DMS114 treated with DMSO at 0.1 percent for 48 hours (cell line): ENCODE data around the gene NECTIN2.
"Not testable (repeated sequence)": the region's sequence is repeated elsewhere in the genome, so short reads cannot be mapped to it uniquely, and the experiment has no call there.

Experiments
- DNase-seq: peaks from one replicate; lab custom pipeline; 2025; ENCODE audit not compliant: unreplicated experiment; lab: John Stamatoyannopoulos, UW

Gene NECTIN2

DNA sequence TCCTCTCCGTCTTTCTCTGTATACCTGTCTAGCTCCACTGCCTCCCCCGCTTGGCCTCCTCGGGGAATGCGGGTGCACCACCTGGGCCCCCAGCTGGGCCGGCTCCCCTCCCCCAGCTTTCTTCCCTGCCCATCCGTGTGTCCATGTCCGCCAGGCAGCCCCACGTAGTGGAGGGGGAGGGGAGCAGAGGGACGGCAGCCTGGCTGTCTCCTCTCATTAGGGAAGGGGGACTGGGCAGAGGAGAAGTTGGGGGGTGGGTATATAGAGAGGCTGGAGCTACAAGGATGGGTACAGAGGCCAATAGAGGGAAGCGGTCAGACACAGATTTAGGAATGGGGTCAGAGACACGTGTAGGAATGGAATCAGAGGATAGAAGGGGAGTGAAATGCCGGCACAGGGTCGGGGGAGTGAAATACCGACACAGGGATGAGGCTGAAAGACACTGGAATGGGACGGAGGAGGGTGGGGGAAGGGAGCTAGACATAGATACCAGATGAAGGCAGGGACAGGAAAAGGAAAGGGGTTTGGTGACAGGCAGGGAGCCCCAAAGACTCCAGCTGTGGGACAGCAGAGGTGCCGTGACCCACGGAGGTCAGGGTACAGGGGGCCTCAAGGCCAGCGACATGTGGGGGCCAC lies 2.8 kb downstream of the NECTIN2 start:
- DNase-seq, result no peak

DNA sequence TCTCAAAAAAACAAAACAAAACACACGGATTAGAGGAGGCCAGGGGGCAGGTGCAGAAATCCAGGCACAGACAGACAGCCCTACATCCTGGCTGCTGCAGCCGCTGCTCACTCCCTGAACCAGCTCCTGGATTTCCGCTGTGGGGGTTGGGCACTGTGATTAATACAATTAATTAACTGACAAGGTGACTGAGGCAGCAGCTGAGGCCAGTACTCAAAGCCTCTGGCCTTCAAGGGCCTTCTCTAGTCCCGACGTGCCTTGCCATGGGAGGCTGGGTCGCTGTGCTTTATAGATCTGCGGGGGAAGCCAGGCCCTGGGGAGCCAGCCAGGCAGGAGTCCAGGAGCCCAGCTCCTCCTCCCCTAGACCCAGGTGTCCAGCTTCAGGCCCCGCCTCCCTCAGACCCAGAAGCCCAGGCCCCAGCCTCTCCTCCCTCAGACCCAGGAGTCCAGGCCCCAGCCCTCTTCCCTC lies 4.6 kb downstream of the NECTIN2 start:
- DNase-seq, result no peak

DNA sequence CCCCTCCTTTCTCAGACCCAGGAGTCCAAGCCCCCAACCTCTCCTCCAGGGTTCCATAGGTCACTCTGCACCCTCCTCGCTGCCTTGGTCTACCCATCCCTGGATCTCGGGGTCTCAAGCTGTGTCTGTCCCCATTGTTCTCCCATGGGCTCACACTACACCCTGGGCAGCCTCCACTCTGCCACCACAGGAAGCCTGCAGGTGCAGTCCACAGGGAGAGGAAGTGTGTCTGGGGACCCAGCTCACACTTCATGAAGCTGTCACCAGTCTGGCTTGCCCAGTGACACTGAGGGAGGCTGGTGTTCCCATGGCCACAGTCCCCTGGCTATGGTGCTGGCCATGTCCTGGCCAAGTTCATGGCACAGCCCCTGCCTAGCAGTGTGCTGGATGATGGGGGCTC lies 5.3 kb downstream of the NECTIN2 start:
- no peak for DNase-seq

DNA sequence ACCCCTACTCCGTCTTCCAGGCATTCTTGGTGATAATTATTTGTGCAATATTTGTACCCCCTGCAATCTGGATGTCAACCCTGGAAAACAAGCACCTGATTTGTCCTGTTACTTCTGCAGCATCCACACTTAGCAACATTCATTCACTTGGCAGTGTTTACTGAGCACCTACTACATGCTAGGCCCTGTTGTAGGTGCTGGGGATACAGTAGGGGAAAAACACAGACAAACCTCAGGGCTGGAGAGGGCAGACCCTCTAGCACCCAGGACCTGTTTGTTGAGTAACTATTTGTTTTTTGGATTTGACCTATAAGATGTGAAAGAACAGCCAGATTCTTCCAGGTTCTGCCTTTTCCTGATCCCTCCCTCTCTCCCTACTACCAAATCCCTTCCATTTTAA lies 9.5 kb downstream of the NECTIN2 start:
- no peak for DNase-seq

DNA sequence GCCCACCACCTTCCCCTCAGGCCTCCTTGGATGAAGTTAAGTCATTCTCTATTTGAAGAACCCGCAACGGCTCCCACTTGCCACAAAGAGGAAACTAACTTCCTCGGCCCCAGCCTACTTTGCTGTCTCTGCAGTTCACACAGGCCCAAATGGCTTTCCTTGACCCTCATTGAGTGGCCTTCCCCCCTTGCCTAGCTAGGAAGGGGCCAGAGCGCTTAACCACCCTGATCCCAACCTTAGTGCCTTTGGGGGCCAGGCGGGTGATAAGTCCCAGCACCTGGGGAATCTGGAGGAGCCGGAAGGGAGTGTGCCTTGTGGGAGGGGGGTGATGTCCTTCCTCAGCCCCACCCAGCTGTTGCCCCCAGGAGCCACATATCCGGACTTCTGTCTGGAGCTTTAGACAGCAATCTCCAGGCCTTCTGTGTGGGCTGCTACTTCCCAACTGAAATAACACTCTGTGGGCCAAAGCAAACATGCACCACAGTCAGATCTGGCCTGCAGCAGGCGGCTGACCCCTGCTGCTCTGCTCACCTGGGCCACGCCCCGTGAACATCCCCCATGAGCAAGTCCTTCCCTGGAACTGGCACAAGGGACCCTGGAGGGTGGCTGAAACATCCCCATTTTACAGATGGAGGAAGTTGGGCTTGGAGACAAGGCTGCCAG lies 10.5 kb downstream of the NECTIN2 start:
- no peak for DNase-seq

GRCh38 chr19:44857837-44858236 lies 11.7 kb downstream of the NECTIN2 start:
- DNase-seq, result no peak

GRCh38 chr19:44861576-44861975 lies 15.5 kb downstream of the NECTIN2 start:
- not testable (repeated sequence) for DNase-seq

DNA sequence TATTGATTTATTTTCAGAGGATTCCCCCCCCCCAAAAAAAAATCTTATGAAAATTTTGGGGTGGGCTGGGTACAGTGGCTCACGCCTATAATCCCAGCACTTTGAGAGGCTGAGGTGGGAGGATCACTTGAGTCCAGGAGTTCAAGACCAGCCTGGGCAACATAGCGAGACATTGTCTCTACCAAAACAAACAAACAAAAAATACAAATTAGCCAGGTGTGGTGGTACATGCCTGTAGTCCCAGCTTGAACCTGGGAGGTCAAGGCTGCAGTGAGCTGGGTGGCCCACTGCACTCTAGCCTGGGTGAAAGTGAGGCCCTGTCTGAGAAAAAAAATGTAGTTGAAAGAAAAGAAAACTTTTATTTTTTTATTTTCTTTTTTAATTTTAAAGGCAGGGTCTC lies 17.9 kb downstream of the NECTIN2 start:
- no peak for DNase-seq

DNA sequence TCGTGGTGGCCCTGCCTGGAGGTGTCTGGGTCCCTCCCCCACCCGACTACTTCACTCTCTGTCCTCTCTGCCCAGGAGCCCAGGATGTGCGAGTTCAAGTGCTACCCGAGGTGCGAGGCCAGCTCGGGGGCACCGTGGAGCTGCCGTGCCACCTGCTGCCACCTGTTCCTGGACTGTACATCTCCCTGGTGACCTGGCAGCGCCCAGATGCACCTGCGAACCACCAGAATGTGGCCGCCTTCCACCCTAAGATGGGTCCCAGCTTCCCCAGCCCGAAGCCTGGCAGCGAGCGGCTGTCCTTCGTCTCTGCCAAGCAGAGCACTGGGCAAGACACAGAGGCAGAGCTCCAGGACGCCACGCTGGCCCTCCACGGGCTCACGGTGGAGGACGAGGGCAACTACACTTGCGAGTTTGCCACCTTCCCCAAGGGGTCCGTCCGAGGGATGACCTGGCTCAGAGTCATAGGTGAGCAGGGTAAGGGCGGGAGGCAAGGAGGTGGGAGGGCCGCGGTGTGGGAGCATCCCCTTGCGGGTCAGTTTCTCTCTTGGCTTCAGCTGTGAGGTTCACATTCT lies 19.2 kb downstream of the NECTIN2 start:
- no peak for DNase-seq

DNA sequence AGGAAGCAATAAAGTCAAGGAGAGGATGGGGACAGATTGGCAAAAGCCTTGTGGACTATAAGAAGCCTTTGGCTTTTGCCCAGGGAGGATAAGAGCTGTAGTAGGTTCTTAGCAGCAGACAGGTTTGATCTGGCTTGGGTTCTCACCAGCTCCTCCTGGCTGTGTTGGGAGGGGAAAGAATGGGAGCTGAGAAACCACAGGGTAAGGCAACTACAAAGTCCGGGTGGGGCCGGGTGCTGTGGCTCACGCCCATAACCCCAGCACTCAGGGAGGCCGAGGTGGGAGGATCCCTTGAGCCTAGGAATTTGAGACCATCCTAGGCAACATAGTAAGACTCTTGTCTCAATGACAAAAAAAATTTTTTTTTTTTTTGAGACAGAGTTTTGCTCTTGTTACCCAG lies 20.6 kb downstream of the NECTIN2 start:
- DNase-seq, result no peak

GRCh38 chr19:44867578-44867977 lies 21.5 kb downstream of the NECTIN2 start:
- DNase-seq, result no peak

GRCh38 chr19:44869733-44870470 lies 23.8 kb downstream of the NECTIN2 start:
- no peak for DNase-seq

GRCh38 chr19:44871809-44872208 lies 25.7 kb downstream of the NECTIN2 start:
- no peak for DNase-seq

- DNase-seq, result no peak
Measured at GRCh38 chr19:44872661-44873060, 26.6 kb downstream of the NECTIN2 start.

- DNase-seq, result no peak
Measured at GRCh38 chr19:44874317-44874716, 28.2 kb downstream of the NECTIN2 start.

GRCh38 chr19:44875666-44876451 lies 29.8 kb downstream of the NECTIN2 start:
- no peak for DNase-seq

- no peak for DNase-seq
Measured at GRCh38 chr19:44876930-44877535, 30.9 kb downstream of the NECTIN2 start.

DNA sequence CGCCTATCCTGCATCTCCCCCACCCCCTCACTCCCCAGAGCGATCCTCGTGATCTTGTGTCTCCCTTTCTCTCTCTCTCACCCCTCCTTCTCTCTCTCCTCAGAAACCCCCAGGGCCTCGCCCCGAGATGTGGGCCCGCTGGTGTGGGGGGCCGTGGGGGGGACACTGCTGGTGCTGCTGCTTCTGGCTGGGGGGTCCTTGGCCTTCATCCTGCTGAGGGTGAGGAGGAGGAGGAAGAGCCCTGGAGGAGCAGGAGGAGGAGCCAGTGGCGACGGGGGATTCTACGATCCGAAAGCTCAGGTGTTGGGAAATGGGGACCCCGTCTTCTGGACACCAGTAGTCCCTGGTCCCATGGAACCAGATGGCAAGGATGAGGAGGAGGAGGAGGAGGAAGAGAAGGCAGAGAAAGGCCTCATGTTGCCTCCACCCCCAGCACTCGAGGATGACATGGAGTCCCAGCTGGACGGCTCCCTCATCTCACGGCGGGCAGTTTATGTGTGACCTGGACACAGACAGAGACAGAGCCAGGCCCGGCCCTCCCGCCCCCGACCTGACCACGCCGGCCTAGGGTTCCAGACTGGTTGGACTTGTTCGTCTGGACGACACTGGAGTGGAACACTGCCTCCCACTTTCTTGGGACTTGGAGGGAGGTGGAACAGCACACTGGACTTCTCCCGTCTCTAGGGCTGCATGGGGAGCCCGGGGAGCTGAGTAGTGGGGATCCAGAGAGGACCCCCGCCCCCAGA lies 32.2 kb downstream of the NECTIN2 start:
- DNase-seq, result no peak

GRCh38 chr19:44879309-44880065 lies 33.4 kb downstream of the NECTIN2 start:
- DNase-seq, result no peak
